Progenitor cell of endocrine pancreas (in vitro differentiated cells): ENCODE data around the gene MRTFA. TPM values are rescaled to one million over a fixed set of nuclear protein-coding genes. Genes with fewer than 3 reads are reported as not detected.

Source experiments
- DNase-seq: peaks from one replicate; pipeline ENCODE4 v3.0.0; 2021; ENCODE audit warnings: low spot score; ENCODE audit not compliant: unreplicated experiment
- H3K27ac Mint-ChIP-seq: 2 replicates; pipeline ENCODE4 v1.8.0; 2021; ENCODE audit warnings: mild to moderate bottlenecking, moderate library complexity, mixed read lengths
- H3K27me3 Mint-ChIP-seq: 2 replicates; pipeline ENCODE4 v1.8.0; 2021; ENCODE audit warnings: mixed read lengths
- H3K36me3 Mint-ChIP-seq: 2 replicates; pipeline ENCODE4 v1.8.0; 2022; ENCODE audit warnings: mixed read lengths; ENCODE audit not compliant: insufficient read depth
- H3K4me1 Mint-ChIP-seq: 2 replicates; pipeline ENCODE4 v1.8.0; 2021; ENCODE audit warnings: low read depth, mixed read lengths
- H3K4me3 Mint-ChIP-seq: 2 replicates; pipeline ENCODE4 v1.8.0; 2021; ENCODE audit warnings: low read depth, mild to moderate bottlenecking, moderate library complexity, mixed read lengths
- H3K9me3 Mint-ChIP-seq: 2 replicates; pipeline ENCODE4 v1.8.0; 2021; ENCODE audit warnings: low read depth, mixed read lengths
- CTCF ChIP-seq: fragments of 200-600 bp; sonication (generic); IDR thresholded peaks from one replicate; pipeline ENCODE4 v1.5.0; 2021; ENCODE audit warnings: antibody characterized with exemption, mild to moderate bottlenecking; ENCODE audit not compliant: unreplicated experiment
- total RNA-seq: library from RNA; stranded (reverse); gene quantifications from 2 replicates; pipeline ENCODE4 v1.2.1, GENCODE V29; 2021

The MRTFA gene
- total RNA-seq, 1 donor from 2014 or later, result 61.9 TPM

- H3K27me3 Mint-ChIP-seq, result no peaks in the 10 kb centered on the region
- TF ChIP-seq CTCF, result no peak
- H3K9me3 Mint-ChIP-seq, result no peaks in the 10 kb centered on the region
- no peak for DNase-seq
- no peak overlapping the region for H3K4me3 Mint-ChIP-seq
- peaks cover 14% of the 10 kb centered on the region for H3K4me1 Mint-ChIP-seq
- peaks cover 20% of the 10 kb centered on the region for H3K36me3 Mint-ChIP-seq
- no peak overlapping the region for H3K27ac Mint-ChIP-seq
Observed at GRCh38 chr22:40399621-40400020, 236.9 kb downstream of the MRTFA start.

- no peak for TF ChIP-seq CTCF
- no peaks in the 10 kb centered on the region for H3K9me3 Mint-ChIP-seq
- H3K36me3 Mint-ChIP-seq, result peaks cover 8% of the 10 kb centered on the region
- no peaks in the 10 kb centered on the region for H3K27me3 Mint-ChIP-seq
- H3K27ac Mint-ChIP-seq, result peak overlapping the region; percentile 96
- no peak for DNase-seq
- H3K4me1 Mint-ChIP-seq, result peaks cover 16% of the 10 kb centered on the region
- H3K4me3 Mint-ChIP-seq, result no peak overlapping the region
Observed at GRCh38 chr22:40397396-40397795, 239.1 kb downstream of the MRTFA start.

GRCh38 chr22:40396882-40397281 lies 239.6 kb downstream of the MRTFA start:
- Mint-ChIP-seq H3K4me3 (peak overlapping the region; percentile 49), H3K27ac (peak overlapping the region; percentile 76), H3K9me3 (no peaks in the 10 kb centered on the region), H3K27me3 (no peaks in the 10 kb centered on the region), H3K36me3 (peaks cover 5% of the 10 kb centered on the region), H3K4me1 (peaks cover 20% of the 10 kb centered on the region)
- no peak for TF ChIP-seq CTCF
- DNase-seq, result peak; percentile 35

GRCh38 chr22:40395607-40396006 lies 240.9 kb downstream of the MRTFA start:
- Mint-ChIP-seq H3K27ac (peak overlapping the region; percentile 21), H3K36me3 (peaks cover 3% of the 10 kb centered on the region), H3K9me3 (no peaks in the 10 kb centered on the region), H3K4me1 (peaks cover 20% of the 10 kb centered on the region), H3K4me3 (no peak overlapping the region), H3K27me3 (no peaks in the 10 kb centered on the region)
- no peak for TF ChIP-seq CTCF
- no peak for DNase-seq

GRCh38 chr22:40394607-40395006 lies 241.9 kb downstream of the MRTFA start:
- DNase-seq, result no peak
- Mint-ChIP-seq H3K27me3 (no peaks in the 10 kb centered on the region), H3K4me3 (no peak overlapping the region), H3K4me1 (peaks cover 23% of the 10 kb centered on the region), H3K9me3 (no peaks in the 10 kb centered on the region), H3K27ac (no peak overlapping the region), H3K36me3 (peaks cover 3% of the 10 kb centered on the region)
- no peak for TF ChIP-seq CTCF
